Kidney (tissue), 14 donors: ENCODE measurements around the gene RANBP3. TPM values are rescaled to one million over a fixed set of nuclear protein-coding genes. Genes with fewer than 3 reads are reported as not detected.

ENCODE experiments used
- DNase-seq, 5 donors: peaks; one replicate each; pipeline ENCODE4 v3.0.0-alpha.2; 2013 to 2020
- FAIRE-seq: peaks from 2 replicates; lab custom pipeline; 2012; peaks lifted over from hg19 to GRCh38; lab: Jason Lieb, UNC
- H3K27ac ChIP-seq, 2 donors: one replicate each; pipeline ENCODE4 v1.7.0; 2013; ENCODE audit warnings: low read depth in 2 of 2, low read length in 2 of 2, inconsistent platforms in 1 of 2
- H3K27me3 ChIP-seq: one replicate; pipeline ENCODE4 v1.7.1; 2013; ENCODE audit warnings: low read length, inconsistent platforms; ENCODE audit not compliant: control insufficient read depth, insufficient read depth
- H3K36me3 ChIP-seq, 3 donors: one replicate each; pipeline versions ENCODE4 v1.7.0 to v1.7.1; 2013; ENCODE audit warnings: low read length in 3 of 3, control low read depth in 1 of 3, inconsistent platforms in 1 of 3; ENCODE audit not compliant: insufficient read depth in 3 of 3, control insufficient read depth in 2 of 3
- H3K4me1 ChIP-seq, 3 donors: one replicate each; pipeline versions ENCODE4 v1.7.0 to v1.7.1; 2013; ENCODE audit warnings: low read length in 3 of 3, inconsistent platforms in 1 of 3, low read depth in 1 of 3; ENCODE audit not compliant: control insufficient read depth in 2 of 3, insufficient read depth in 2 of 3
- H3K4me3 ChIP-seq, 3 donors: one replicate each; pipeline versions ENCODE4 v1.7.0 to v1.8.1; 2013; ENCODE audit warnings: low read length in 3 of 3, control low read depth in 1 of 3, inconsistent platforms in 1 of 3
- H3K9ac ChIP-seq, 3 donors: one replicate each; pipeline versions ENCODE4 v1.7.0 to v1.7.1; 2013; ENCODE audit warnings: low read length in 3 of 3, control low read depth in 1 of 3, inconsistent platforms in 1 of 3
- H3K9me3 ChIP-seq, 3 donors: one replicate each; pipeline versions ENCODE4 v1.7.0 to v1.7.1; 2013; ENCODE audit warnings: low read length in 3 of 3, control low read depth in 1 of 3, inconsistent platforms in 1 of 3; ENCODE audit not compliant: control insufficient read depth in 2 of 3, insufficient read depth in 1 of 3
- intact Hi-C: fragments of 100-400 bp; cut with DNase I; formaldehyde crosslinking; loops from one replicate; pipeline ENCODE4 v1.11.1; 2022
- polyA plus RNA-seq: library from polyadenylated mRNA; stranded (reverse); fragments of 350-450 nt; fragmentation: Illumina TruSeq; extraction: RNeasy Lipid Tissue Mini Kit (QIAGEN cat#74804); gene quantifications from one replicate; pipeline ENCODE4 v1.2.3, GENCODE V29; 2014; ENCODE audit warnings: low read depth, low replicate concordance; ENCODE audit not compliant: insufficient read depth
- total RNA-seq: library from RNA; stranded (reverse); fragmentation: NEBNext Ultra II Directional; extraction: Animal tissue kit (Norgen Biotek cat#: 25700); gene quantifications from one replicate; pipeline ENCODE4 v1.2.1, GENCODE V29; 2021
- TF ChIP-seq, protein P1 (sequence below): IDR thresholded peaks from 3 replicates; pipeline ENCODE4 v1.5.1; 2012; ENCODE audit warnings: mild to moderate bottlenecking, moderate library complexity, borderline replicate concordance; ENCODE audit not compliant: insufficient read depth; ENCODE audit errors: extremely low read depth
- donor health status: control.
- donor health status: control.
- donor health status: control.
- donor health status: control.
- donor health status: control.
- donor health status: DM: yes; HTN: yes; CAD: no.
- donor health status: Normal renal cell carcinoma (clear cell type).

Gene RANBP3
- total and polyA plus RNA-seq, 2 donors from 2014 or later = 33.7 to 69.7 TPM

GRCh38 chr19:5873617-5874199 is 104.2 kb downstream of the RANBP3 start:
- DNase-seq (peak in 1 of 5 donors; percentile 34), FAIRE-seq (no peak)
- Histone ChIP-seq H3K9me3 (no peaks in the 10 kb centered on the region), H3K36me3 (no peaks in the 10 kb centered on the region), H3K27me3 (no peaks in the 10 kb centered on the region), H3K27ac (peak overlapping the region in 1 of 2 donors; percentile 32), H3K4me1 (peaks cover 0 to 10% (median 3%) of the 10 kb centered on the region in 3 donors), H3K9ac (no peak overlapping the region), H3K4me3 (no peak overlapping the region)
- intact Hi-C loops = no loop called here
- TF ChIP-seq, protein P1, sequence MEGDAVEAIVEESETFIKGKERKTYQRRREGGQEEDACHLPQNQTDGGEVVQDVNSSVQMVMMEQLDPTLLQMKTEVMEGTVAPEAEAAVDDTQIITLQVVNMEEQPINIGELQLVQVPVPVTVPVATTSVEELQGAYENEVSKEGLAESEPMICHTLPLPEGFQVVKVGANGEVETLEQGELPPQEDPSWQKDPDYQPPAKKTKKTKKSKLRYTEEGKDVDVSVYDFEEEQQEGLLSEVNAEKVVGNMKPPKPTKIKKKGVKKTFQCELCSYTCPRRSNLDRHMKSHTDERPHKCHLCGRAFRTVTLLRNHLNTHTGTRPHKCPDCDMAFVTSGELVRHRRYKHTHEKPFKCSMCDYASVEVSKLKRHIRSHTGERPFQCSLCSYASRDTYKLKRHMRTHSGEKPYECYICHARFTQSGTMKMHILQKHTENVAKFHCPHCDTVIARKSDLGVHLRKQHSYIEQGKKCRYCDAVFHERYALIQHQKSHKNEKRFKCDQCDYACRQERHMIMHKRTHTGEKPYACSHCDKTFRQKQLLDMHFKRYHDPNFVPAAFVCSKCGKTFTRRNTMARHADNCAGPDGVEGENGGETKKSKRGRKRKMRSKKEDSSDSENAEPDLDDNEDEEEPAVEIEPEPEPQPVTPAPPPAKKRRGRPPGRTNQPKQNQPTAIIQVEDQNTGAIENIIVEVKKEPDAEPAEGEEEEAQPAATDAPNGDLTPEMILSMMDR = no peak

DNA sequence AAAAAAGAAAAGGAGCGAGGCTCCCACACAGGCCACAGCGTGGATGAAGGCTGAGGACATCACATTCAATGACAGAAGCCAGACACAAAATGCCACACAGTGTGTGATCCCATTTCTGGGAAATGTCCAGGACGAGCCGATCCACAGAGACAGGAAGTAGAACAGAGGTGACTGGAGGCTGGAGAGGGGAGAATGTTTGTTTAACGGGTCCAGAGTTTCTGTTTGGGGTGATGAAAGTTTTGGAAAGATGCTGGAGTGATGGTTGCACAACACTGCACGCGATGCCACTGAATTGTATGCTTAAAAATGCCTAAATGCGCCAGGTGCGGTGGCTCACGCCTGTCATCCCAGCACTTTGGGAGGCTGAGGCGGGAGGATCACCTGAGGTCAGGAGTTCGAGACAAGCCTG is 107.0 kb downstream of the RANBP3 start:
- intact Hi-C loops = no loop called here
- H3K36me3 ChIP-seq = no peaks in the 10 kb centered on the region
- TF ChIP-seq, protein P1 = no peak
- no peak overlapping the region for H3K9ac ChIP-seq
- no peak overlapping the region for H3K27ac ChIP-seq
- DNase-seq (no peak), FAIRE-seq (no peak)
- H3K4me3 ChIP-seq = no peak overlapping the region
- H3K9me3 ChIP-seq = no peaks in the 10 kb centered on the region
- no peaks in the 10 kb centered on the region for H3K27me3 ChIP-seq
- peaks cover 0 to 10% (median 0%) of the 10 kb centered on the region in 3 donors for H3K4me1 ChIP-seq

DNA sequence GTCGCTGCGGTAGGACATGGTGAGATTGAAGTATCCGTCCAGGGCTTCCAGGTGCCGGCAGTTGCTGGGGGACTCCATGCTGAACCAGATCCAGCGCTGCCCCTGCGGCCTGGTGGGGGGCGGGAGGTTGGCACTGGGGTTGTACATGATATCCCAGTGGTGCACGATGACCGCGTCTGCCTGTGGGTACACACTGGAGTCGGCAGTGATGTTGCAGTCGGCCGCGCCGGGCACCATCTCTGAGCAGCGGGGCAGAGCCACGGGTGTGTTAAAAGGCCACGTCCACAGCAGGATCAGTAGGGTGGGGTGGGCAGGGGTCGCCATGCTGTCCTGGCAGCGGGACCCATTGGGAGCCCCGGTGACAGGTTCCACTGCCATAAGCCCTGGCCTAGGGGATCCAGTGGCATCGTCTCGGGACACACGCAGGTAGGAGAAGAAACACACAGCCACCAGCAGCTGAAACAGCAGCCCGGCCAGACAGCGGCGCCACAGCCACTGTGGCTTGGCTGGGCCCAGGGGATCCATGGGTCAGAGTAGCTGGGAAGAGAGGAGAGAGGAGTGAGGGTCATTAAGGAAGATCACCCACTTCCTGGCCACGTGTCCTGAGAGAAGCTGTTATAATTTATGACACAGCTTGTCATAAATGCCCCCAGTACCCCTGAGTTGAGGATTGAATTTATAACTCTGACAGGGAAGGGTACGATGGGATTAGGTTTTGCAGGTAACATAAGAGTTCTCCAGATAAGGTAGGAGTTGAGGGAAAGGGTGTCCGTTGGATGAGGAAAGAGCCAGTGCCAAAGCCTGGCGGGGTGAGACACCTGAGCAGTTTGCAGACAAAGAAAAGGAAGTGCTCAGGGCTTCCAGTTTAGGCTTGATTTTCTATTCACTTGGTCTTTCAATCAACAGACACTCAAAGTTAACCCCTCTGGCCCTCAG is 110.5 kb downstream of the RANBP3 start:
- Histone ChIP-seq H3K27ac (no peak overlapping the region), H3K27me3 (no peaks in the 10 kb centered on the region), H3K4me1 (no peaks in the 10 kb centered on the region), H3K4me3 (no peak overlapping the region), H3K9ac (no peak overlapping the region), H3K9me3 (no peaks in the 10 kb centered on the region), H3K36me3 (no peaks in the 10 kb centered on the region)
- no peak for FAIRE-seq
- intact Hi-C loops = no loop called here
- peak in 1 of 5 donors; percentile 34 for DNase-seq
- TF ChIP-seq, protein P1 = no peak

Other genes starting within 250 kb of the RANBP3 start
- gene PRR22, start 193.4 kb downstream of the RANBP3 start, total RNA-seq = 4.2 TPM
- 4.1 TPM for gene PRR22, start 193.4 kb downstream of the RANBP3 start, polyA plus RNA-seq
- 37.6 TPM for gene DUS3L, start 187.0 kb downstream of the RANBP3 start, total RNA-seq
- gene DUS3L, start 187.0 kb downstream of the RANBP3 start, polyA plus RNA-seq = 18.1 TPM
- 3.5 TPM for gene NRTN, start 173.1 kb downstream of the RANBP3 start, total RNA-seq
- gene NRTN, start 173.1 kb downstream of the RANBP3 start, polyA plus RNA-seq = 5.8 TPM
- 13.0 TPM for gene FUT6, start 138.4 kb downstream of the RANBP3 start, total RNA-seq
- gene FUT6, start 138.4 kb downstream of the RANBP3 start, polyA plus RNA-seq = 58.4 TPM
- gene FUT3, start 126.7 kb downstream of the RANBP3 start, total RNA-seq = 3.0 TPM
- 6.5 TPM for gene FUT3, start 126.7 kb downstream of the RANBP3 start, polyA plus RNA-seq
- gene FUT5, start 107.6 kb downstream of the RANBP3 start, total RNA-seq = 0.22 TPM
- gene FUT5, start 107.6 kb downstream of the RANBP3 start, polyA plus RNA-seq = not detected
- 200 TPM for gene NDUFA11, start 74.3 kb downstream of the RANBP3 start, total RNA-seq
- gene NDUFA11, start 74.3 kb downstream of the RANBP3 start, polyA plus RNA-seq = 763 TPM
- gene VMAC, start 73.3 kb downstream of the RANBP3 start, total RNA-seq = 8.7 TPM
- 2.3 TPM for gene VMAC, start 73.3 kb downstream of the RANBP3 start, polyA plus RNA-seq
- gene CAPS, start 63.9 kb downstream of the RANBP3 start, total RNA-seq = 82.1 TPM
- 53.0 TPM for gene CAPS, start 63.9 kb downstream of the RANBP3 start, polyA plus RNA-seq
- gene RFX2, start 132.4 kb upstream of the RANBP3 start, total RNA-seq = 12.6 TPM
- gene RFX2, start 132.4 kb upstream of the RANBP3 start, polyA plus RNA-seq = 4.6 TPM
- not detected for gene ACSBG2, start 157.5 kb upstream of the RANBP3 start, total RNA-seq
- gene ACSBG2, start 157.5 kb upstream of the RANBP3 start, polyA plus RNA-seq = 2.1 TPM